ENCODE results near the gene PRPF38B.

Gene PRPF38B

DNA sequence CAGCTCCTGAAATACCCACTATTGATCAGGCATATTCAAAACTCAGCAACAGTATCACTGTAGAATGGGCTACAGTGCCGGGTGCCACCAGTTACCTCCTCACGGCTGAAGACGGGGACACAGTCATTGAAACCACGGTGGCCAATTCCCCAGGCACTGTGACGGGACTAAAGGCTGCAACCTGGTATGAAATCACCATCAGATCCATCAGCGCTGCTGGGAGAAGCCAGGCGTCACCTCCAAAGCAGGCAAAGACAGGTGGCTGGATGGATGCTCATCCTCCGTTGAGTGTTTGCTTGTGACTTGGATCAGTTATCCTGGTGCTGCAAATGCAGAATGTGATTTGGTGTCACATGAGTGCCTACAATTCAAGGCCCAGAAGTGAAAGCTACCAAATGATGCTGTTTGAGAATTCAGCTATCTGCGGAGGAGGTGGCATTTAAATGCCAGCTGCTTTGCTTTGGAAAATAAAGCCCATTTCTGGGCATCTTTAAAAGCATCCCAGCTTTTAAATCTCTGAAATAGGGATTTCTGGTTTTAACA, 25.7 kb downstream of the PRPF38B start:
- no peak for DNase-seq (ENCODE audit: low spot score)

DNA sequence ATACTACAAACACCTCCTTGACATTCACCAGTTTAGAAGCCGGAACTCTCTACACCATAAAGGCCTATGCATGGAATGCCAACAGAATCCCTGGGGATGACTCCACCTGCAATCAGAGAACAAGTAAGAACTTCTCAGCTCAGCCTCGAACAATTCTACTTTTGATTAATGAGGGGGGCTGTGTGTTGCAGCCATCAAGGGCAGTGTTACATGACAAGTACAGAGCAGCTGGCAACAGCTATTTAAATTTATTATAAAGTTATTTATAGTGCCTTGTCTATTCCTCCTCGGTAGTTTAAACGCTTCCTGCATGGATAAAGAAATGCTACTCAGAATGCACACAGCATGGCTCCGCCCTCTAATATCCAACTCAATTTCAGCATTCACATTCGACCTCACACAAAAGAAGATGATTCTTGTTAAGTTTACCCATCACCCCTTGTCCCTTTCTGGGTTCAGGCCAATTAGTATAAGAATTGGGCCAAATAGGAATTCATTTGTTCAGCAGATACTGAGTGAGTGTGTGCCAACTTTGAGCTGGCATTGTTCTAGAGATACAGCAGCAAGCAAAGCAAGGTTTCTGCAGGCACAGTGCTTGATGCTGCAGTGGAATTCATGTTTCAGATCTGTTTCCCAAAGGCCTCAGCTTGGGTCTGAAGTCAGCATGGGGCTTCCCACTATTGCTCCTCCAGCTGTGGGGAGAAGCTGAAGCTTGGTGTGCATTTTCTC, 27.0 kb downstream of the PRPF38B start:
- no peak for DNase-seq (ENCODE audit: low spot score)

DNA sequence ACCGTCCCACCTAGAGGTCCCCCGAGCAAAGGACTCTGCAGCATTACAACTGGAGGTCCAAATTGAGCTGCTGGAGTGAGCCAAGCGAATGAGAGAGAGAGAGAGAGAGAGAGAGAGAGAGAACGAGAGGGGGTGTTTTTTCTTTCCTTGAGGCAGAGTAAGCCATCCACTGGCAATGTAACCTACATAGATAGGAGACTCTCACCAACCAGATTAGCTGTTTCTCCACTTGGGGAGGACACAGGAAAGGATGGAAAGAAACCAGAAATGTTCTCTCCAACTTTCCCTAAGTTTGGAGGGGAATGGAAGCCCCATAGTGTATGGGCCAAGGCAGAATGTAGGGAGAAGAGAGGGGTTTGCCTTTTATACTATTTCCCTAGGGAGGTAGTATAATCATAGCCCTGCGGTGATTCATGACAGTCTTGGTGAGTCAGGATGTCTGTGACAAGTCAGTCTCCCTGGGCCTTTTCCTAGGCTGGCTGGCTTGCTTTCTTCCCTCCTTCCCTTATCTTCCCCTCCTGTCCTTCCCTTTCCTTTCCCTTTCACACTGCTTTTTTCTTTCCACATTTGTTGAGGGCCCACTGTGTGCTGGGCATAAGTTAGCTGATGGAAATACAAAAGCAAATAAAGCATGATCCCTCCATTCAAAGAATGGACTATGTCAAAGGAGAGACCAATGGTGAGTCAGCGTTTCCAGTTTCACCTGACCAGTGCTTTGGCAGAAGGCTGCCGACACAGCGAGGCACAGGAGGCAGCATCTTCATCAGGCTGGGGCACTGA, 27.7 kb downstream of the PRPF38B start:
- DNase-seq (ENCODE audit: low spot score): peak; percentile 80

DNA sequence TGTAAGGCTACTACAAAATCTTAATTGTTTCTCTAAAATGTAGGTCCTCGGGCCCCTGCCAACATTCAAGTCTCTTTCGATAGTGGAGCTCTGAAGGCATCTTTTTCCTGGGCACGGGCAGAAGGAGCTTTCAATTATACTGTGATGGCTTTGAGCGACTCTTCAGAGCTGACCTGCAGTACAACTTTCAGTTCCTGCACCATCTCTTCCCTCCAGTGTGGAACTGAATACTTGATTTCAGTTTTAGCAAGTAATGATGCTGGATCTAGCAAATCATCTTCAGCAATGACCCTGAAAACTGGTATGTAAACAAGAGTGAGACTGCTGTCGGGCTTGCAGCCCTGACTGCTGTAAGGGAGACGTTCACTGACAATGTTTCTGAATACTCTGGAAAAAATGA, 30.2 kb downstream of the PRPF38B start:
- DNase-seq (ENCODE audit: low spot score): no peak

DNA sequence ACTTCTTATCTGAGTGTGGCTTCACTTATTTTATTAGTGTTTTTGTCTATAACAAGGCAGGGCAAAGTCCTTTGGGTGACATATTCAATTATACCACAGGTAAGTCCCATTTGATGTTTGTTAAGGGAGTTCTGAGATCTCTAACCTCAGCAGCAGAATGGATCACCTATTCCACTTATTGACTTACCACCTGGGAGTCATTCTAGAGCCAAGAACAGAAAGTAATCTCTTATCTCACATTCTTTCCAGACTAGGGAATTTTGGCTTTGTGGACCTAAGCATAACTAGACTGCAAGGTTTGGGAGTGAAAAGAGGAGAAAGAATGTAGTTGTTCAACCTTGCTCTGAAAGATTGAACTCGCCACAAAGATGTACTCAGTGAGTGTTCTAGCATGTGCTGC, 33.8 kb downstream of the PRPF38B start:
- DNase-seq (ENCODE audit: low spot score): no peak

DNA sequence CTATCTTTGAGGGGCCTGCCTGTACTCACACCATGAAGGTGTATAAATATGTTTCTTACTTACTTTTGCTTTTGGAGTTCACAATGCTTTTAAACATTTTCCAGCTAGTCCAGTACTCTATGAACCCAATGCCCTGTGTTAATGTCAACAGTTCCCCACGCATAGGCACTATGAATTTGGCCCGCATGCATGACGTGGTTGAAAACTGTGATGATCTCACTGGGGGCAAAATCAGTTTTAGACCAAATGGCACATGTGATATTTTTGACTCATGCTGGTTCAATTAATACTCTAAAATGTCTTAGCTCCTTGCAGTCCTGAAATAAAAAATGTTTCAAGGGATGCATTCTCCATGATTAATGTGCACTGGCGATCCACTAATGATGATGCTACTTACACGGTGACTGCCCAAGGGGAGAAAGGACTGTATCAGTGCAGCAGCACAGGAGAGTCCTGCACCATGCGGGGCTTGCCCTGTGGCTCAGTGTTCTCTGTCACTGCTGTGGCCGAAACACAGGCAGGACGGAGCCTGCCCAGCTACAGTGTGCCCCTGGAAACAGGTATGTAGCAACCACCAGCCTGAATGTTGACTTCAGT, 36.3 kb downstream of the PRPF38B start:
- DNase-seq (ENCODE audit: low spot score): no peak

DNA sequence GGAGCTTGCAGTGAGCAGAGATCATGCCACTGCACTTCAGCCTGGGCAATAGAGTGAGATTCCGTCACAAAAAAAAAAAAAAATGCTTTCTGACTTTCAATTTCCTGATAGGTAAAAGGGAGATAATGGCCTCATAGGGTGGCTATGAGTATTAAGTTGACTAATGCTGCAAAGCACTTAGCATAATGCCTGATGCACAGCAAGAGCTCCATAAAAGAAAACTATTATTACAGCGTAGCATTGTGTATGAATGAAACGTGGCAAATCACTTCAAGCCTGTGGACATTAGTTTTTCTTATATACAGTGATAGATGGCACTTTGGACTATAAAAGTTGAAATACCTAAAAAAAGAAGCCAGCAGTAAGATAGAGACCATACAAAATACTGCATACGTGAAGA, 37.4 kb downstream of the PRPF38B start:
- DNase-seq (ENCODE audit: low spot score): no peak

DNA sequence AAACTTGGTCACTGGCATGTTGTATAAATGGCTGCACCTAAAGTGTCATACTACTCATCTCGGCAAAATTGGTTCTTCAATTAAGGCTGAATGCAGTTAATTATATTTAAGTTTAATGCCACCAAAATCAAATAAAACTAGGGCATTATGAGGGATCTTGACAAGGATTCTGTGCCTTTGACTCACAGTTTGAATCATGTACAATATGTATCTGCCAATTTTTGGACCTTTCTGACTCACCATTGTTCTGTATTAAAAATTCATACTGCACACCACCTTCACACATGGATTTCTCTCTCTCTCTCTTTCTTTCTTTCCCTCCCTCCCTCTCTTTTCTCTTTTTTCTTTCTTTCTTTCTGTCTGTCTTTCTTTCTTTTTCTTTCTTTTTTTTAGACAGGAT, 40.3 kb downstream of the PRPF38B start:
- no peak for DNase-seq (ENCODE audit: low spot score)

DNA sequence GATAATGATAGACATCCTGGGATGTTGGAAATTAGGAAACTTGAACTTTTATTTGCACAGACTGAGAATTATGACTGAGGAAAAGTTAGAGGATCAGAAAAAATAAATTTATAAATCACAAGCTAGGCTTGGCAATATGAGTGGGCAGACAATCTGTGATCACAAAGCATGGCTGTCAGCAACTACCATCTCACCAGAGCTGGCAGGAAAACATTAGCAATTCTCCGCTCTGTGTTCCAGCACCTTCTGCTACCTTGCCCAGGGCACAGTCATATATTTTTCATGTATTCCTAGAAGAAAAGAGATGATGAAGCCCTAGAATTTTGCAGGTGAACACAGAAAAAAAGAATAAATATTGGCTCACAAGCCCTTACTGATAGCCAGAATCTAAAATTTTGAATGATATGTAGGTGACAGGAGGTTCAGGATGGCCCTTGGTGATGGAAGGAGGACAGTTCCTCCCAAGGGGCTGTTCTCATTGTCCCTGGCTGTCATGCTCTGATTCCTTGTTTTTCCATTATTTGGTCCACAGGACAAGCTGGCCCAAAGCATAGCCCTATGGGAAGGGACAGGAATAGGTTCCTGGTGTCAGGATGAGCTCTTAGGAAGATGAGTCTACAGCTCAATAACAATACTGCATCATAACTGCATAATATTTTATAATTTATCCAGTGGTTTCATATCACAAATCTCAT, 42.2 kb downstream of the PRPF38B start:
- DNase-seq (ENCODE audit: low spot score): no peak

DNA sequence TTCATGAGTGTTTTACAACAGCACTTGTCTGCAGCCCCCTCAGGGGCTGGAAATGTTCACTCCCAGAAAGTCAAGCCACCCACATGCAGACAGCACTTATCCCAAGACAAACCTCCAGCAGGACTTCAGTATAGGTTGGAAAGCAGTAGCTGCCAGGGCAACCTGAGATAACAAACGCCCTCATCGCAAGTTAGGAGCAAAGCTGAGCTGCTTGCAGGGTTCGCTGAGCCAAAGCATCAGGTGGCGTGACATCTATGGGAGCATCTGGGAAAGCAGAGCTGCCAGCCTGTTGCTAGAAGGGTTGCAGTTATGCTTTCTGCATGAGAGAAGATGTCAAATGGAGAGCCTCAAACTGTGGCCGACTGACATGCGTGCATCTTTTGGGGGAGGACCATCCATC, 50.1 kb downstream of the PRPF38B start:
- no peak for DNase-seq (ENCODE audit: low spot score)

DNA sequence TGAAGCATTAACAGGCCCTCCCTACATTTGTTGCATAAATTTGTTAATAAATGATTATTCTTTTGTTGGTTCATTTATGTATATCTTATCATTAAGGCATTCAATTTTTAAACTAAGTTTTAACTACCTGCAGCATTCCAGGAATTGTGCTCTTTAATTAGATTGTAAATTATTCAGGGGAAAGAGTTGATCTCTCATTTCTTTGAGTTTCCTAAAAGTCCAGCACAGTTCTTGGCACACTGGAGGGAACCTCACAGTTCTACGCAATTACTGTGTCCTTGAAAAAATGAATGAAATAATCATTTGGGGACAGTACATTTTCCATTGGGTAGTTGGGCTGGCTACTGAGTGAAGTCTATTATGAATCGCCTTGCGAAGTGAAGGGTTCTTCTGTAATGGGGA, 53.9 kb downstream of the PRPF38B start:
- no peak for DNase-seq (ENCODE audit: low spot score)

DNA sequence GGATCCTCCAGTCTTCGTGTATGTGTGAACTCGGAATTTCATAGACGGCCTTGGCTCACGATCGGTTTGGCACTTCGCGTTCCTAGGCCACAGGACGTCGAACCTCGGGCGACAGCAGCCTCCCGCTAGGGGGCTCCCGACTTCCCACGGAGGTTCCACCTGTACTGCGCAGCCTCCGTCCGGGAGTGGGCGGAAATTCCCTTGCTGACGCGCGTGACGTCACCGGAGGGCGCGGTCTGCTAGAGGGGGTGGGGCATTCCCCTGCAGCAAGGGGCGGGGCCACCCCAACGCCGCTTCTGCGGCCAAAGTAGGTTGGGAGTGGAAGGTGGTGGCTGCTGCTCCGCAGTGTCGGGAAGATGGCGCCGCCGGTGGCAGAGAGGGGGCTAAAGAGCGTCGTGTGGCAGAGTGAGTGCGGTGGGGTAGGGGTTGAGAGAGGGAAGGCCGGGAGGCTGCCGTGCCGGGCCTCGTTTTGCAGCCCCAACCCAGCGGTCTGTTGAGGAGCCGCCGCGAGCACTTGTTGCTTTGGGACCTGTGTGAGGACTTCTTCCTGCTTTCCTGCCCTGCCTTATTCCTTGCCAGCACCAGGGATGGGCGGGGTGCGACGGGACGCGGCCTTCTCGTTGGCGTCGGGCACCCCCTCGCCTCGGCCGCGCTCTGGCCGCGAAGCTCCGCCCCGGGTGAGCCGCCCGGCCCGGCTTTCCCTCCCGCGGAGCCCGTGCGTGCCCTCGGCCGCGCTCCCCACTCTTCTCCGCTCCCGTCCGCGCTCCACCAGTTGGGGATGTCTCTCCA, 54.5 kb downstream of the PRPF38B start, which contains the start of gene STXBP3:
Gene STXBP3 (plus strand): TSS at position 293 of the 789 bp plus-strand sequence. CDS start 64 bp downstream, at position 357.
- DNase-seq (ENCODE audit: low spot score): peak; percentile 97

DNA sequence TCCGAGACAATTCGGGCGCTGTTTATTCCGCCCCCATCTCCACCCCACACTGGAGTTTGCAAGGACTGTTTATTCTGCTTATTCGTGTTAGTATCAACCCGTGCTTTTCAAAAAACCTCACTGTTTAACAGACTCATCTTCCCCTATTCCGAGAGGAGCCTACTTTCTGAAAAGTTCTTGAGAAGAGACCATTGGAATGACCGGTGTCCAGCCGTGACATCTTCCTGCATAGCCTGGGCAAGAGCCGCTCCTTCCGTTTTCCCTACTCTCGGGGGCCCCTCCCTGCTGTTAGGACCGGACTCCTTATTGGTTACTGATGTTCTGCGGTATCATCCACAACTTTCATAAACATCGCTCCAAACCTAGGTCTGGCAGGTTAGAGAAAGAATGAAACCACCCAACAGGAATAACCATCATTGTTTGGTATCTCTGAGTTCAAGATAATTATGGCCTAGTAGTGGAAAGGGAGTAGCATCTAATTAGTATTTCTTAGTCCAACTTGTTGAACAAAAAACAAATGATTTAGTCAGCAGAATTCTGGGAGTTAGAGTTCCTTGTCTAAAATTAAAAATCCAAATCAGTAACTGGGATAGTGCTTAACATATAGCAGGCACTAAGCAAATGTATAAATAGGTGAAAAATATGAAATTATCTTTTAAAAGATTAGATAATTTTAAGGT, 55.2 kb downstream of the PRPF38B start:
- DNase-seq (ENCODE audit: low spot score): peak; percentile 75

DNA sequence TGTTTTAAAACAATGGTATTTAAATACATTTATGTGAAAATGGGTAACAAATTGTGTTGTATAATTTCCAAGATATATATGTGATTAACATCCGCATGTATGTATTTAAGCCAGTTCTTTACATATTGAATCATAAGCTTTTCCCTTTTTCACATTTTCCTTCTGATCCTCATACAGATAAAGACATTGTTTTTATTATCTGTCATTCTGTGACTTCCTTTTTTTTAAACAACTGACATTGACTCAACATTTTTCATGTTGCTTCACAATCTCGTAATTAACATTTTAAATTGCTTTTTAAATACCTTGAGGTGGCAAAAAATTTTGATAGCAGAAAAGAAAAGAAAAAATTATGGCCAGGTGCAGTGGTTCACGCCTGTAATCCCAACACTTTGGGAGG, 55.8 kb downstream of the PRPF38B start:
- no peak for DNase-seq (ENCODE audit: low spot score)

DNA sequence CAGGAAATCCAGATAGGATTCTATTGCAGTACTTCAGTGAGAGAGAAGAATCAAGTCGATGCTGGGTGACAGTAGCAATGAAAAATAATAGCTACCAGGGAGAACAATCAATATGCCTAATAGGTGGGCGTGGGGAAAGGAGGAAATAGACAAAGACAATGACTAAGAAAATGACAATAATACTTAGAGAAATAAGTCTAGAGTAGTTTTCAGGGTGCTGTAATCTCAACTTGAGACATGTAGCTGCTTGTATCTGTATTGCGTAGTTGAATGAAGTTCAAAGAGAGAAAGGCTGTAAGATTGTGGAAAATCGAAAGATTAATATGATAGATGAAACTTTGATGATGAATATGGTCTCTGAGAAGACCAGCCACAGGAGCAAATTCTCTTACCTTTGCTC, 57.0 kb downstream of the PRPF38B start:
- DNase-seq (ENCODE audit: low spot score): no peak

DNA sequence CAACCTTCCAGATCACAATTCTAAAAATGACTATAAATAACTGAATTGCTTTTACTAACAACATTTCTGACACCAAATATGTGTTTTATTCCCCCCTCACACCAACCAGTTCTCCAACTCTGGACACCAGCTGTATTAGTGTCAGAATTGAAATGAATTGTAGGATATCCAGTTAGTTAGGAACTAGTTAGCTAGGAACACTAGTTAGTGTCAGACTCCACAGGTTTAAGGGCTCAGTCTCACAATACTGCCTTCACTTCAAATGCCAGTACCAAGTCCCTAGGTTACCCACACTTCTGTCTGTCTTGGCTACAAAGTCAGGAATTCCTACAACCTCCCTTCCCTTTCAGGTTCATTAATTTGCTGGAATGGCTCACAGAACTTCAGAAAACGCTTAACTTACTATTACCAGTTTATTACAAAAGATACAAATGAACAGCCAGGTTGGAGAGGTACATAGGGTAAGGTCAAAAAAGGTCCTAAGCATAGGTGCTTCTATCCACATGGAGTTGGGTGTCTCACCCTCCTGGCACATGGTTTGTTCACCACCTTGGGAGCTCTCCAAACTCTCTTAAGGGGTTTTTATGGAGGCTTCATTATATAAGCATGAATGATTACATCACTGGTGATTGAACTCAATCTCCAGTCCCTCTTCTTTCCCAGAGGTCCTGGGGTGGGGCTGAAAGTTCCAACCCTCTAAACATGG, 58.5 kb downstream of the PRPF38B start:
- no peak for DNase-seq (ENCODE audit: low spot score)
